ENCODE data around the gene ST6GALNAC3.

DNA sequence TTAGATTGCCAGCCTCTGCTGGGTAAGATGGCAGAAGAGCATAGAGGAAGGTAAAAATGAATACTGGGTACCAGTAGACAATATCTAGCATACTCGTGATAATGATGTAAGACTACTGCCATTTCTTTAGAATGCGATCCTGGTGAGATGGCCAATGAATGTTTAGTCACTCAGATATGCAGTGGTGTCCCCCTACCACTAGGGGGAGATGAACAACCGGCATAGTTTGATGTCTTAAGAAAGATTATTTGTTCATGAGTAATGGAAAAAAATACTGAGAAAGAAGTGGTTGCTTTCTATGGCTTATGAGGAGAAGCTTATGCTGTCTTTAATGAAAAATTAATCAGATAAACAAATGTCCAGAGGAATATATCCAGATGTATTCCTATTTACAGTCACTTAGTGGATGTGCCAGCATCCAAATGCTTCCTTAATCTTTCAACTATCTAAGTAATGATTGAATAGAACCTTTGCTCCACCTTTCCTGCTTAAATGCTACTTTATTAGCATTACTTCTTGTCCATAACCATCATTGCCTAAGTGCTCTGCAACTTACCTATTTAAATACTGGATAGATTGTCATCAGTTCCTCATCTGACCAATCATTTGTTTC is 256.6 kb downstream of the ST6GALNAC3 start:
- TF ChIP-seq GATA2 (IDR thresholded peaks at IDR 0.05; ENCODE audit: low read depth, low read length) (no peak), GATA3 (IDR thresholded peaks at IDR 0.05; ENCODE audit: low read depth, low read length) (no peak)
